Left lung (tissue), 10 donors: ENCODE measurements around the gene ZSCAN12. TPM values are rescaled to one million over a fixed set of nuclear protein-coding genes. Genes with fewer than 3 reads are reported as not detected.

Experiments used
- ATAC-seq: fragments of 200-7000 bp; cut with Tn5 transposase; one replicate; pipeline ENCODE4 v1.9.1; 2020; ENCODE audit warnings: moderate library complexity
- DNase-seq, 4 donors: peaks; one replicate each; pipeline ENCODE4 v3.0.0-alpha.2; 2013 to 2020
- H3K27ac ChIP-seq, 2 donors: fragments of 200-600 bp; sonication (generic) in 1 of 2; one replicate each; pipeline versions ENCODE4 v1.5.0 to v1.8.0; 2020 to 2021
- H3K27me3 ChIP-seq, 2 donors: fragments of 200-600 bp; sonication (generic) in 1 of 2; one replicate each; pipeline versions ENCODE4 v1.5.0 to v1.8.0; 2020 to 2021
- H3K36me3 ChIP-seq, 2 donors: fragments of 200-600 bp; sonication (generic) in 1 of 2; one replicate each; pipeline versions ENCODE4 v1.5.0 to v1.8.0; 2020 to 2021
- H3K4me1 ChIP-seq, 2 donors: fragments of 200-600 bp; one replicate each; pipeline ENCODE4 v1.8.0; 2021
- H3K4me3 ChIP-seq, 2 donors: fragments of 200-600 bp; sonication (generic) in 1 of 2; one replicate each; pipeline versions ENCODE4 v1.5.0 to v1.8.0; 2020 to 2021; ENCODE audit warnings: mild to moderate bottlenecking in 1 of 2
- H3K9me3 ChIP-seq, 2 donors: fragments of 200-600 bp; sonication (generic) in 1 of 2; one replicate each; pipeline versions ENCODE4 v1.5.0 to v1.8.0; 2020 to 2021
- CTCF ChIP-seq, 2 donors: fragments of 200-600 bp; sonication (generic) in 1 of 2; IDR thresholded peaks; one replicate each; pipeline versions ENCODE4 v1.5.0 to v1.8.0; 2021; ENCODE audit warnings: antibody characterized with exemption in 2 of 2
- intact Hi-C, 2 donors: fragments of 100-400 bp; cut with DNase I; formaldehyde crosslinking; loops; one replicate each; pipeline versions ENCODE4 v1.11.2 to v1.14.2; 2022
- polyA plus RNA-seq, 6 donors: library from polyadenylated mRNA; unstranded; fragments of 120-200 nt; gene quantifications; one replicate each; pipeline ENCODE4 v1.2.1, GENCODE V29; 2013; ENCODE audit not compliant: insufficient read length in 6 of 6
- total RNA-seq, 2 donors: library from RNA; stranded (reverse); fragmentation: NEBNext Ultra II Directional; extraction: Animal tissue kit (Norgen Biotek cat#: 25700); gene quantifications; one replicate each; pipeline ENCODE4 v1.2.1, GENCODE V29; 2021
- donor health status: DM: no; HTN: yes; CAD: no.
- donor health status: DM: no; HTN: no; CAD: no.

ZSCAN12 gene
- total and polyA plus RNA-seq, 8 donors: 5.2 to 20.1 (median 15.8) TPM

- H3K4me1 ChIP-seq: no peaks in the 10 kb centered on the region
- H3K27me3 ChIP-seq: no peaks in the 10 kb centered on the region
- no peak overlapping the region for H3K4me3 ChIP-seq
- H3K27ac ChIP-seq: no peak overlapping the region
- peaks cover 0 to 5% of the 10 kb centered on the region in 2 donors for H3K9me3 ChIP-seq
- DNase-seq: no peak
- H3K36me3 ChIP-seq: no peaks in the 10 kb centered on the region
- no peak for TF ChIP-seq CTCF (IDR thresholded peaks at IDR 0.05)
- intact Hi-C loops: no loop called here
- no peak for ATAC-seq
Measured at GRCh38 chr6:28425944-28426541, 26.5 kb upstream of the ZSCAN12 start.

GRCh38 chr6:28424163-28424562 is 24.6 kb upstream of the ZSCAN12 start:
- no peak overlapping the region for H3K27ac ChIP-seq
- no peak overlapping the region for H3K4me3 ChIP-seq
- intact Hi-C loops: no loop called here
- ATAC-seq (no peak), DNase-seq (no peak)
- H3K36me3 ChIP-seq: no peaks in the 10 kb centered on the region
- peaks cover 0 to 5% of the 10 kb centered on the region in 2 donors for H3K9me3 ChIP-seq
- no peaks in the 10 kb centered on the region for H3K4me1 ChIP-seq
- no peak for TF ChIP-seq CTCF (IDR thresholded peaks at IDR 0.05)
- H3K27me3 ChIP-seq: no peaks in the 10 kb centered on the region

GRCh38 chr6:28423546-28423945 is 24.0 kb upstream of the ZSCAN12 start:
- Histone ChIP-seq H3K4me1 (no peaks in the 10 kb centered on the region), H3K27ac (no peak overlapping the region), H3K27me3 (no peaks in the 10 kb centered on the region), H3K36me3 (no peaks in the 10 kb centered on the region), H3K9me3 (peaks cover 0 to 5% of the 10 kb centered on the region in 2 donors), H3K4me3 (no peak overlapping the region)
- no peak for DNase-seq
- TF ChIP-seq CTCF (IDR thresholded peaks at IDR 0.05): no peak
- intact Hi-C loops: no loop called here
- no peak for ATAC-seq

- Histone ChIP-seq H3K36me3 (no peaks in the 10 kb centered on the region), H3K27me3 (peaks cover 0 to 20% of the 10 kb centered on the region in 2 donors), H3K4me1 (no peaks in the 10 kb centered on the region), H3K4me3 (no peak overlapping the region), H3K27ac (no peak overlapping the region), H3K9me3 (no peaks in the 10 kb centered on the region)
- no peak for TF ChIP-seq CTCF (IDR thresholded peaks at IDR 0.05)
- ATAC-seq: no peak
- intact Hi-C loops: no loop called here
- DNase-seq: no peak
Measured at GRCh38 chr6:28413681-28414080, 14.1 kb upstream of the ZSCAN12 start.

- Histone ChIP-seq H3K27me3 (peaks cover 0 to 40% of the 10 kb centered on the region in 2 donors), H3K36me3 (no peaks in the 10 kb centered on the region), H3K4me1 (no peaks in the 10 kb centered on the region), H3K27ac (no peak overlapping the region), H3K4me3 (no peak overlapping the region), H3K9me3 (no peaks in the 10 kb centered on the region)
- no peak for TF ChIP-seq CTCF (IDR thresholded peaks at IDR 0.05)
- intact Hi-C loops: no loop called here
- ATAC-seq: no peak
- DNase-seq: no peak
Measured at GRCh38 chr6:28410767-28411166, 11.2 kb upstream of the ZSCAN12 start.
